Spleen (tissue), 7 donors: Measurements from ENCODE around the gene GNB1.

Experiments used
- CTCF ChIP-seq, 11 experiments: fragments of 200-600 bp in 7 of 11; fragments of 450-650 bp in 4 of 11; sonication (generic) in 4 of 11; IDR thresholded peaks in 8 of 11; conservative IDR thresholded peaks in 3 of 11; 1 replicate in 7 of 11; 2 replicates in 4 of 11; pipeline versions ENCODE4 v1.4.0 to v1.8.0; 2016 to 2021; ENCODE audit warnings: antibody characterized with exemption in 11 of 11, inconsistent platforms in 4 of 11, mild to moderate bottlenecking in 1 of 11
- POLR2A ChIP-seq, 3 donors: fragments of 450-650 bp; IDR thresholded peaks; one replicate each; pipeline ENCODE4 v1.5.1; 2017; ENCODE audit warnings: antibody characterized with exemption in 3 of 3, mild to moderate bottlenecking in 1 of 3
- donor health status: DM: no; HTN: no; CAD: no; lungs with moderate emphysema.
- donor health status: DM: no; HTN: no; CAD: no.
- donor health status: DM: no; HTN: no; CAD: no.

DNA sequence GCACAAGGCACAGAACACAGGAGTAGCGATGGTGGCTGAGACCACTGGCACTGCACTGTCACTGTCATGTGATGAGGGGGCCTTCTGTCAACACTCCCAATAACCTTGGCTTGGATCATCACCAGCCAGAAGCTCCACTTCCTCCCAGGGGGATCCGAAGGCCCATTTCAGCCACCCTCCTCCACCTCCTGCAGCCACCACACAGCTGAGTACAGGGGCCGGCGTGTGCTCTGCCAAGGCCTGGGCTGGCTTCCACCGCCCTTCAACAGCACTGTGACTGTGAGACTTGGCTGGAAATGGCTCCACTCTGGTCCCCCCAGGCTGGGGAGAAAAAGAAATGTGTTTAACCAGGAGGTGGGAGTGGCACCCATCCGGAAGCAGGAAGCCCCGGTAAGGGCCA, 102.8 kb downstream of the GNB1 start:
- no peak for TF ChIP-seq CTCF (IDR thresholded peaks at IDR 0.05 in 8 of 11, conservative IDR thresholded peaks at IDR 0.05 in 3 of 11)
- no peak for TF ChIP-seq POLR2A (IDR thresholded peaks at IDR 0.05)
